HepG2 (cell line): ENCODE data around the gene SNU13. TPM values are rescaled to one million over a fixed set of nuclear protein-coding genes. Genes with fewer than 3 reads are reported as not detected.

Source experiments
- ATF1 ChIP-seq: IDR thresholded peaks from 2 replicates; pipeline ENCODE4 v1.6.1; 2016; ENCODE audit warnings: mild to moderate bottlenecking, control low read depth
- CEBPB ChIP-seq: IDR thresholded peaks from 2 replicates; pipeline ENCODE4 v1.6.1; 2011; ENCODE audit warnings: low read depth, low read length, improper control_type of control experiment, borderline replicate concordance
- CEBPG ChIP-seq: IDR thresholded peaks from 2 replicates; pipeline ENCODE4 v1.6.1; 2016
- EED ChIP-seq: sonication (generic); formaldehyde crosslinking; IDR thresholded peaks from 2 replicates; pipeline ENCODE4 v1.5.0; 2020; ENCODE audit warnings: mild to moderate bottlenecking, missing genetic modification reagents
- ELF3 ChIP-seq: IDR thresholded peaks from 2 replicates; pipeline ENCODE4 v1.6.1; 2016; ENCODE audit warnings: missing genetic modification reagents, missing compliant biosample characterization
- HIVEP1 ChIP-seq: sonication (generic); formaldehyde crosslinking; IDR thresholded peaks from 2 replicates; pipeline ENCODE4 v1.4.0; 2020; ENCODE audit warnings: mild to moderate bottlenecking, missing genetic modification reagents
- HMG20A ChIP-seq: IDR thresholded peaks from 2 replicates; pipeline ENCODE4 v1.6.1; 2016; ENCODE audit warnings: borderline replicate concordance
- MED1 ChIP-seq: sonication (generic); formaldehyde crosslinking; IDR thresholded peaks from 2 replicates; pipeline ENCODE4 v1.4.0; 2020; ENCODE audit warnings: missing genetic modification reagents
- NFYB ChIP-seq: sonication (generic); formaldehyde crosslinking; IDR thresholded peaks from 2 replicates; pipeline ENCODE4 v1.4.0; 2020; ENCODE audit warnings: missing genetic modification reagents
- RARA ChIP-seq: IDR thresholded peaks from 2 replicates; pipeline ENCODE4 v1.6.1; 2016; ENCODE audit warnings: missing genetic modification reagents, missing compliant biosample characterization
- SIX1 ChIP-seq: sonication (generic); formaldehyde crosslinking; IDR thresholded peaks from 2 replicates; pipeline ENCODE4 v1.4.0; 2020; ENCODE audit warnings: missing genetic modification reagents, borderline replicate concordance
- SIX4 ChIP-seq: sonication (generic); formaldehyde crosslinking; IDR thresholded peaks from 2 replicates; pipeline ENCODE4 v1.4.0; 2020; ENCODE audit warnings: missing genetic modification reagents
- SSRP1 ChIP-seq: IDR thresholded peaks from 2 replicates; pipeline ENCODE4 v1.6.1; 2016; ENCODE audit warnings: control low read depth
- THAP9 ChIP-seq: sonication (generic); formaldehyde crosslinking; IDR thresholded peaks from 2 replicates; pipeline ENCODE4; 2020; ENCODE audit warnings: missing genetic modification reagents, mild to moderate bottlenecking, borderline replicate concordance
- TMF1 ChIP-seq: sonication (generic); formaldehyde crosslinking; IDR thresholded peaks from 2 replicates; pipeline ENCODE4 v1.8.1; 2022; ENCODE audit warnings: low read depth, missing genetic modification reagents
- YEATS2 ChIP-seq: sonication (generic); formaldehyde crosslinking; IDR thresholded peaks from 2 replicates; pipeline ENCODE4 v1.4.0; 2020; ENCODE audit warnings: missing genetic modification reagents, borderline replicate concordance
- ZBTB10 ChIP-seq: sonication (generic); formaldehyde crosslinking; IDR thresholded peaks from 2 replicates; pipeline ENCODE4 v1.4.0; 2020; ENCODE audit warnings: missing genetic modification reagents, borderline replicate concordance
- ZFP36L2 ChIP-seq: sonication (generic); formaldehyde crosslinking; IDR thresholded peaks from 2 replicates; pipeline ENCODE4 v1.4.0; 2020; ENCODE audit warnings: missing genetic modification reagents
- ZNF234 ChIP-seq: sonication (generic); formaldehyde crosslinking; conservative IDR thresholded peaks from 2 replicates; pipeline ENCODE4 v1.5.1; 2020; ENCODE audit warnings: mild to moderate bottlenecking, missing genetic modification reagents
- ZNF749 ChIP-seq: sonication (generic); formaldehyde crosslinking; IDR thresholded peaks from 2 replicates; pipeline ENCODE4 v1.8.0; 2022; ENCODE audit warnings: mild to moderate bottlenecking, missing genetic modification reagents, moderate library complexity, borderline replicate concordance
- ZNF768 ChIP-seq: sonication (generic); formaldehyde crosslinking; IDR thresholded peaks from 2 replicates; pipeline ENCODE4 v1.4.0; 2020; ENCODE audit warnings: missing genetic modification reagents
- ZNF839 ChIP-seq: sonication (generic); formaldehyde crosslinking; IDR thresholded peaks from 2 replicates; pipeline ENCODE4 v1.4.0; 2020; ENCODE audit warnings: missing genetic modification reagents, mild to moderate bottlenecking, borderline replicate concordance
- ZNF878 ChIP-seq: sonication (generic); formaldehyde crosslinking; IDR thresholded peaks from 2 replicates; pipeline ENCODE4 v1.8.1; 2023; ENCODE audit warnings: mild to moderate bottlenecking, missing genetic modification reagents, moderate library complexity
- ZSCAN12 ChIP-seq: sonication (generic); formaldehyde crosslinking; IDR thresholded peaks from 2 replicates; pipeline ENCODE4 v1.9.0; 2021; ENCODE audit warnings: mild to moderate bottlenecking, missing genetic modification reagents
- polyA plus RNA-seq, 8 experiments: library from polyadenylated mRNA; depleted of rRNA in 3 of 8; stranded (reverse) in 7 of 8; unstranded in 1 of 8; fragments of >200 nt; fragmentation: Illumina TruSeq in 4 of 8; extraction: Trizol in 4 of 8; gene quantifications; 2 replicates each; pipeline versions ENCODE4 v1.2.1 to v1.2.3, GENCODE V29; 2011 to 2016; ENCODE audit warnings: low read depth in 4 of 8, missing spikeins in 1 of 8, mixed read lengths in 1 of 8; ENCODE audit not compliant: insufficient read depth in 1 of 8
- total RNA-seq, 5 experiments: library from RNA; depleted of rRNA; stranded (reverse); fragments of >200 nt; fragmentation: Illumina TruSeq; extraction: Trizol; gene quantifications; 2 replicates each; pipeline ENCODE4 v1.2.3, GENCODE V29; 2016; ENCODE audit warnings: low read depth in 1 of 5
- TF ChIP-seq, protein P1 (sequence below): IDR thresholded peaks from 2 replicates; pipeline ENCODE4 v1.6.1; 2016; ENCODE audit warnings: missing compliant biosample characterization, missing genetic modification reagents, borderline replicate concordance

Gene SNU13
- total and polyA plus RNA-seq, 2 of the 13 experiments (the other 11 are each of a cell fraction or from before 2014, with no cell fraction given) = 203 to 287 TPM

- TF ChIP-seq ZNF878 (no peak), ZBTB10 (peak; percentile 44; the same call in 1 of the 2 replicates), ZNF234 (CRISPR knock-in tag) (no peak), ZNF768 (CRISPR knock-in tag) (no peak), CEBPB (no peak), SSRP1 (CRISPR knock-in tag) (no peak), ZFP36L2 (CRISPR knock-in tag) (no peak), HIVEP1 (peak; percentile 46; the same call in 1 of the 2 replicates), EED (0 out of 2 replicates have a peak, but pooled peaks have one; percentile 74), SIX4 (CRISPR knock-in tag) (peak; percentile 38; the same call in 1 of the 2 replicates), YEATS2 (CRISPR knock-in tag) (peak; percentile 91; the same call in 1 of the 2 replicates), MED1 (CRISPR knock-in tag) (peak; percentile 74), NFYB (CRISPR knock-in tag) (no peak), SIX1 (no peak), ZNF749 (CRISPR knock-in tag) (no peak), ATF1 (CRISPR knock-in tag) (peak; percentile 80), ZNF839 (no peak; the same call in 1 of the 2 replicates), CEBPG (CRISPR knock-in tag) (peak; percentile 14; the same call in 1 of the 2 replicates), TMF1 (no peak), RARA (CRISPR knock-in tag) (no peak), THAP9 (CRISPR knock-in tag) (peak; percentile 89), HMG20A (CRISPR knock-in tag) (no peak), ZSCAN12 (CRISPR knock-in tag) (peak; percentile 14; the same call in 1 of the 2 replicates), ELF3 (CRISPR knock-in tag) (peak; percentile 85)
- TF ChIP-seq, protein P1, sequence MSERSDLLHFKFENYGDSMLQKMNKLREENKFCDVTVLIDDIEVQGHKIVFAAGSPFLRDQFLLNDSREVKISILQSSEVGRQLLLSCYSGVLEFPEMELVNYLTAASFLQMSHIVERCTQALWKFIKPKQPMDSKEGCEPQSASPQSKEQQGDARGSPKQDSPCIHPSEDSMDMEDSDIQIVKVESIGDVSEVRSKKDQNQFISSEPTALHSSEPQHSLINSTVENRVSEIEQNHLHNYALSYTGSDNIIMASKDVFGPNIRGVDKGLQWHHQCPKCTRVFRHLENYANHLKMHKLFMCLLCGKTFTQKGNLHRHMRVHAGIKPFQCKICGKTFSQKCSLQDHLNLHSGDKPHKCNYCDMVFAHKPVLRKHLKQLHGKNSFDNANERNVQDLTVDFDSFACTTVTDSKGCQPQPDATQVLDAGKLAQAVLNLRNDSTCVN (CRISPR knock-in tag) = peak; percentile 20; the same call in 1 of the 2 replicates
Observed at GRCh38 chr22:41688365-41689211, at the start of gene SNU13 (continued).
